ENCODE data around the gene ZSCAN16. TPM values are rescaled to one million over a fixed set of nuclear protein-coding genes. Genes with fewer than 3 reads are reported as not detected.

Gene ZSCAN16
- total and polyA plus RNA-seq, 2 of the 13 experiments (the other 11 are each of a cell fraction or from before 2014, with no cell fraction given) = 5.7 to 12.7 TPM

- TF ChIP-seq STAG1 (CRISPR knock-in tag; IDR thresholded peaks at IDR 0.05) (peak; percentile 66), ZNF296 (CRISPR knock-in tag; conservative IDR thresholded peaks at IDR 0.05) (0 out of 2 replicates have a peak, but pooled peaks have one; percentile 55), HDAC1 (CRISPR knock-in tag; IDR thresholded peaks at IDR 0.05) (peak; percentile 91), STAT6 (CRISPR knock-in tag; IDR thresholded peaks at IDR 0.05; ENCODE audit: borderline replicate concordance) (no peak), TBL1XR1 (IDR thresholded peaks at IDR 0.05; ENCODE audit: borderline replicate concordance, low read length, partially characterized antibody) (no peak), NFAT5 (CRISPR knock-in tag; IDR thresholded peaks at IDR 0.05) (peak; percentile 90), ZNF782 (CRISPR knock-in tag; IDR thresholded peaks at IDR 0.05; ENCODE audit: borderline replicate concordance) (peak; percentile 91; the same call in 1 of the 2 replicates), ZNF225 (CRISPR knock-in tag; IDR thresholded peaks at IDR 0.05) (peak; percentile 89), ZNF407 (CRISPR knock-in tag; IDR thresholded peaks at IDR 0.05; ENCODE audit: not compliant biosample characterization) (peak; percentile 98), SRSF4 (IDR thresholded peaks at IDR 0.05; ENCODE audit: low read depth, low read length, poor library complexity, severe bottlenecking) (no peak), ZNF878 (CRISPR knock-in tag; IDR thresholded peaks at IDR 0.05) (no peak)
Measured at GRCh38 chr6:28104392-28105244, 19.8 kb upstream of the ZSCAN16 start (continued).
